HEK293 (cell line): ENCODE measurements around the gene TNNT3.

Source experiments
- CTCF ChIP-seq: fragments of 450-650 bp; formaldehyde crosslinking; IDR thresholded peaks from 2 replicates; pipeline ENCODE4 v1.5.1; 2016; ENCODE audit warnings: missing biosample characterization, missing genetic modification characterization
- HOXA7 ChIP-seq: sonication (generic); formaldehyde crosslinking; IDR thresholded peaks from 2 replicates; pipeline ENCODE4 v1.8.1; 2022; ENCODE audit warnings: missing genetic modification reagents, borderline replicate concordance
- KLF10 ChIP-seq: fragments of 450-650 bp; IDR thresholded peaks from 2 replicates; pipeline ENCODE4 v1.5.1; 2018; ENCODE audit warnings: missing biosample characterization, mild to moderate bottlenecking, missing genetic modification characterization
- KLF16 ChIP-seq: fragments of 450-650 bp; formaldehyde crosslinking; IDR thresholded peaks from 2 replicates; pipeline ENCODE4 v1.5.1; 2017; ENCODE audit warnings: missing biosample characterization, missing genetic modification characterization
- PRDM1 ChIP-seq: fragments of 450-650 bp; formaldehyde crosslinking; IDR thresholded peaks from 2 replicates; pipeline ENCODE4; 2016; ENCODE audit warnings: missing biosample characterization, missing genetic modification characterization
- PRDM10 ChIP-seq: fragments of 450-650 bp; formaldehyde crosslinking; IDR thresholded peaks from 2 replicates; pipeline ENCODE4 v1.5.1; 2016; ENCODE audit warnings: missing biosample characterization, missing genetic modification characterization
- SP7 ChIP-seq: fragments of 450-650 bp; formaldehyde crosslinking; IDR thresholded peaks from 2 replicates; pipeline ENCODE4 v1.5.1; 2016; ENCODE audit warnings: missing biosample characterization, missing genetic modification characterization
- ZBTB1 ChIP-seq: fragments of 450-650 bp; formaldehyde crosslinking; IDR thresholded peaks from 2 replicates; pipeline ENCODE4 v1.5.1; 2016; ENCODE audit warnings: missing biosample characterization, missing genetic modification characterization
- ZBTB10 ChIP-seq: fragments of 450-650 bp; formaldehyde crosslinking; IDR thresholded peaks from 2 replicates; pipeline ENCODE4 v1.5.1; 2016; ENCODE audit warnings: missing biosample characterization, missing genetic modification characterization
- ZBTB21 ChIP-seq: fragments of 450-650 bp; formaldehyde crosslinking; IDR thresholded peaks from 2 replicates; pipeline ENCODE4 v1.5.1; 2017; ENCODE audit warnings: missing biosample characterization, missing genetic modification characterization
- ZBTB49 ChIP-seq: fragments of 450-650 bp; formaldehyde crosslinking; IDR thresholded peaks from 2 replicates; pipeline ENCODE4 v1.5.1; 2016; ENCODE audit warnings: missing biosample characterization, missing genetic modification characterization, low read depth
- ZNF184 ChIP-seq: fragments of 450-650 bp; IDR thresholded peaks from 2 replicates; pipeline ENCODE4 v1.5.1; 2018; ENCODE audit warnings: missing biosample characterization, mild to moderate bottlenecking, missing genetic modification characterization
- ZNF311 ChIP-seq: fragments of 450-650 bp; formaldehyde crosslinking; IDR thresholded peaks from 2 replicates; pipeline ENCODE4 v1.5.1; 2017; ENCODE audit warnings: missing biosample characterization, missing genetic modification characterization, borderline replicate concordance

GRCh38 chr11:1893581-1894359 is 25.7 kb upstream of the TNNT3 start:
- no peak for TF ChIP-seq ZNF311 (tag by site-specific recombination)
- TF ChIP-seq ZBTB21 (tag by site-specific recombination) = no peak
- no peak for TF ChIP-seq CTCF (tag by site-specific recombination)
- no peak for TF ChIP-seq ZBTB1
- no peak for TF ChIP-seq PRDM1 (tag by site-specific recombination)
- TF ChIP-seq SP7 (tag by site-specific recombination) = no peak
- no peak for TF ChIP-seq PRDM10 (tag by site-specific recombination)
- no peak for TF ChIP-seq ZBTB49 (tag by site-specific recombination)
- TF ChIP-seq ZBTB10 = no peak
- TF ChIP-seq KLF16 (tag by site-specific recombination) = no peak
- TF ChIP-seq ZNF184 (tag by site-specific recombination) = no peak
- TF ChIP-seq HOXA7 = no peak
- TF ChIP-seq KLF10 = no peak
